ENCODE results near the gene FEZ2. TPM values are rescaled to one million over a fixed set of nuclear protein-coding genes. Genes with fewer than 3 reads are reported as not detected.

Gene FEZ2
- total RNA-seq, 3 donors from 2014 or later (not counting 1 experiment from before 2014, with no cell fraction given) = 25.9 to 41.7 (median 36.0) TPM

DNA sequence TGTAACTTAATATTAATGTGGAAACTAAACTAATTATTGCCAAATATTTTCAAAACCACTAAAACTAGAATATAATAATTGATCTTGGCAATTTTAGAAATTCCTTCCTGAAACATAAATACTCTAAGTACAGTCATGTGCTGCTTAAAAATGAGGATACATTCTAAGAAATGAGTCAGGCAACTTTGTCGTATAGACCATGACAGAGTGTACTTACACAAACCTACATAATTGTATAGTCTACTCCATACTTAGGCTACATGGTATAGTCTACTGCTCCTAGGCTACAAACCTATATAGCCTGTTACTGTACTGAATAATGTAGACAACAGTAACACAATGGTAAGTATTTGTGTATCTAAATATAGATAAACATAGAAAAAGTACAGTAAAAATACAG is 27.6 kb downstream of the FEZ2 start:
- Mint-ChIP-seq H3K27me3 (ENCODE audit: low read depth in 2 of 2) (no peaks in the 10 kb centered on the region), H3K4me1 (peaks cover 0 to 3% of the 10 kb centered on the region in 2 donors), H3K4me3 (no peak overlapping the region), H3K36me3 (peaks cover 11% of the 10 kb centered on the region), H3K27ac (no peak overlapping the region), H3K9me3 (no peaks in the 10 kb centered on the region)
- no peaks in the 10 kb centered on the region for H3K9me3 ChIP-seq (ENCODE audit: control insufficient read depth, insufficient read depth, low read length)
- TF ChIP-seq, protein P1, sequence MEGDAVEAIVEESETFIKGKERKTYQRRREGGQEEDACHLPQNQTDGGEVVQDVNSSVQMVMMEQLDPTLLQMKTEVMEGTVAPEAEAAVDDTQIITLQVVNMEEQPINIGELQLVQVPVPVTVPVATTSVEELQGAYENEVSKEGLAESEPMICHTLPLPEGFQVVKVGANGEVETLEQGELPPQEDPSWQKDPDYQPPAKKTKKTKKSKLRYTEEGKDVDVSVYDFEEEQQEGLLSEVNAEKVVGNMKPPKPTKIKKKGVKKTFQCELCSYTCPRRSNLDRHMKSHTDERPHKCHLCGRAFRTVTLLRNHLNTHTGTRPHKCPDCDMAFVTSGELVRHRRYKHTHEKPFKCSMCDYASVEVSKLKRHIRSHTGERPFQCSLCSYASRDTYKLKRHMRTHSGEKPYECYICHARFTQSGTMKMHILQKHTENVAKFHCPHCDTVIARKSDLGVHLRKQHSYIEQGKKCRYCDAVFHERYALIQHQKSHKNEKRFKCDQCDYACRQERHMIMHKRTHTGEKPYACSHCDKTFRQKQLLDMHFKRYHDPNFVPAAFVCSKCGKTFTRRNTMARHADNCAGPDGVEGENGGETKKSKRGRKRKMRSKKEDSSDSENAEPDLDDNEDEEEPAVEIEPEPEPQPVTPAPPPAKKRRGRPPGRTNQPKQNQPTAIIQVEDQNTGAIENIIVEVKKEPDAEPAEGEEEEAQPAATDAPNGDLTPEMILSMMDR (IDR thresholded peaks at IDR 0.05) = no peak
- H3K4me3 ChIP-seq (ENCODE audit: low read length) = no peak overlapping the region
- no peaks in the 10 kb centered on the region for H3K4me1 ChIP-seq (ENCODE audit: control insufficient read depth, insufficient read depth, low read length)
- peaks cover 23% of the 10 kb centered on the region for H3K36me3 ChIP-seq (ENCODE audit: control insufficient read depth, insufficient read depth, low read length)
- intact Hi-C loops (cut with micrococcal nuclease) = no loop called here
- no peak for ATAC-seq
- DNase-seq = no peak
- 86% methylated on average over 1 of the region's 1 CpG for WGBS (ENCODE audit: insufficient coverage)
- H3K27ac ChIP-seq (ENCODE audit: low read length) = no peak overlapping the region
- H3K27me3 ChIP-seq (ENCODE audit: control insufficient read depth, insufficient read depth, low read length) = no peaks in the 10 kb centered on the region

DNA sequence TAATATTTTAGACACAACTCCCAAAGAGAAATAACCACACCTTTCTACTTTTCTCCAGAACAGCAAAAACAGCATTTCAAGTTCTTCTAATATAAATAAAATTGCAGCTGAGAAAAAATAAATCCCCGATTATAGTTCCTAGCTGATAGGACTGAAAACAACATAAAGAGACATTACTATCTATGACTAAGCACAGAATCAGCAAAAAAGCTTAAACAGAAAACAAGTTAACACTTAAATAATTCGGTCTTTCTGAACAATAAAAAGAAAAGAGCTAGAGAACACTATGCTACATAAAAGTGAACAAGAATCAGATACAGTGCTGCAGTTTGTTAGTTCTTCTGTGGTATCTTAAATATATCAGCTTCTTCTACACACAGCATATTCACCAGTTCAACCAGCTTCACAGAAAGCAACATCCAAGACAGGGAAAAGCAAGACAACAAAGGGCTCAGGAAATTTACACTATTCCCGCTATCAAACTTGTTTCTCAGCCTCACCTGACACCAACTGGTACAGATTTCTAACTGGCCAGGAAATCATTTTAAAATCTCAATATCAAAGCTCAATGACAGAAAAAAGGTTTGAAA is 28.6 kb downstream of the FEZ2 start:
- Mint-ChIP-seq H3K27me3 (ENCODE audit: low read depth in 2 of 2) (no peaks in the 10 kb centered on the region), H3K9me3 (no peaks in the 10 kb centered on the region), H3K27ac (no peak overlapping the region), H3K4me1 (peaks cover 0 to 13% of the 10 kb centered on the region in 2 donors), H3K4me3 (no peak overlapping the region), H3K36me3 (peaks cover 11% of the 10 kb centered on the region)
- TF ChIP-seq, protein P1 (IDR thresholded peaks at IDR 0.05) = no peak
- Histone ChIP-seq H3K9me3 (ENCODE audit: control insufficient read depth, insufficient read depth, low read length) (no peaks in the 10 kb centered on the region), H3K4me1 (ENCODE audit: control insufficient read depth, insufficient read depth, low read length) (no peaks in the 10 kb centered on the region), H3K4me3 (ENCODE audit: low read length) (no peak overlapping the region), H3K27ac (ENCODE audit: low read length) (no peak overlapping the region), H3K36me3 (ENCODE audit: control insufficient read depth, insufficient read depth, low read length) (peaks cover 20% of the 10 kb centered on the region), H3K27me3 (ENCODE audit: control insufficient read depth, insufficient read depth, low read length) (no peaks in the 10 kb centered on the region)
- no peak for DNase-seq
- WGBS (ENCODE audit: insufficient coverage) = 88% methylated on average over 2 of the region's 3 CpGs
- intact Hi-C loops (cut with micrococcal nuclease) = no loop called here
- ATAC-seq = no peak

- Histone ChIP-seq H3K4me3 (ENCODE audit: low read length) (no peak overlapping the region), H3K27ac (ENCODE audit: low read length) (no peak overlapping the region), H3K27me3 (ENCODE audit: control insufficient read depth, insufficient read depth, low read length) (no peaks in the 10 kb centered on the region), H3K36me3 (ENCODE audit: control insufficient read depth, insufficient read depth, low read length) (peaks cover 17% of the 10 kb centered on the region), H3K4me1 (ENCODE audit: control insufficient read depth, insufficient read depth, low read length) (no peaks in the 10 kb centered on the region), H3K9me3 (ENCODE audit: control insufficient read depth, insufficient read depth, low read length) (no peaks in the 10 kb centered on the region)
- H3K27me3 Mint-ChIP-seq (ENCODE audit: low read depth in 2 of 2) = no peaks in the 10 kb centered on the region
- ATAC-seq (no peak), DNase-seq (no peak)
- TF ChIP-seq, protein P1 (IDR thresholded peaks at IDR 0.05) = no peak
- peaks cover 4 to 19% of the 10 kb centered on the region in 2 donors for H3K4me1 Mint-ChIP-seq
- intact Hi-C loops (cut with micrococcal nuclease) = no loop called here
- no peaks in the 10 kb centered on the region for H3K9me3 Mint-ChIP-seq
- H3K4me3 Mint-ChIP-seq = no peak overlapping the region
- WGBS (ENCODE audit: insufficient coverage) = 85% methylated on average over 3 of the region's 6 CpGs
- H3K27ac Mint-ChIP-seq = no peak overlapping the region
- peaks cover 9% of the 10 kb centered on the region for H3K36me3 Mint-ChIP-seq
These were observed 29.3 kb downstream of the FEZ2 start for GRCh38 chr2:36568516-36569246.

Measured in natural killer cell (primary cell).